ENCODE measurements around the gene OAT. TPM values are rescaled to one million over a fixed set of nuclear protein-coding genes. Genes with fewer than 3 reads are reported as not detected.

Gene OAT
- total and polyA plus RNA-seq, 10 of the 15 experiments (the other 5 are each of a cell fraction or from before 2014, with no cell fraction given) = 1.2 to 9.8 (median 1.6) TPM

DNA sequence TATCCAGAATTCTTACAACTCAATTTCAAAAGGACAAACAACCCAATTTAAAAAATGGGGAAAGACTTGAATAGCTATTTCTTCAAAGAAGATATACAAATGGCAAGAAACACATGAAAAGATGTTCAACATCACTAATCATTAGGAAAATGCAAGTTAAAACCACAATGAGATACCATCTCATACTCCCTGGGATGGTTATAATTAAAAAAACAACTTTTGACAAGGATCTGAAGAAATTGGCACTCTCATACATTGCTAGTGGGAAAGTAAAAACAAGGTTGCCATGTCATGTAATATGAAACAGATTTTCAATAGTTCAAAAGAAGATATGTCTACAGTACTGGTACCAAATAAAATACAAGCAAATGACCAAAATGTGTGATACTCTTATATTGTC lies 9.0 kb downstream of the OAT start (continued):
- TF ChIP-seq ETV6 (conservative IDR thresholded peaks at IDR 0.05 in 1 of 2, IDR thresholded peaks at IDR 0.05 in 1 of 2; ENCODE audit: borderline replicate concordance in 1 of 2, low read depth in 1 of 2) = no peak
- TF ChIP-seq RBBP5 (conservative IDR thresholded peaks at IDR 0.05) = no peak

DNA sequence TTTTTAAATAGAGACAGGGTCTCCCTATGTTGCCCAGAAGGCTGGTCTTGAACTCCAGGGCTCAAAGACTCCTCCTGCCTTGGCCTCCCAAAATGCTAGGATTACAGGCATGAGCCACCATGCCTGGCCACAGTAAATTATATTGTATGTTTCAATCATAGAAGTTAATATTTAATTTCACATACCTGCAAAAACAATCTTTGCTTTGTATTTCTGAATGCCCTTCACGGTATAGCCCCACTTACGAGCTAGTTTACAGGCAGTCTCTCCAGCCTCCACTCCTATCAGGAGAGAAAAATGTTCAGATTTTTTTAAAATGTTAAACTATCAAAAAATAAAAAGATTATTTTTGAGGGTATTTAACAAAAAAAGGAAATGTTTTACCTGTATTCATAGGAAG lies 10.4 kb downstream of the OAT start:
- Histone ChIP-seq H3K36me3 (ENCODE audit: control insufficient read depth in 2 of 2, insufficient read depth in 2 of 2, low read length in 1 of 2) (no peaks in the 10 kb centered on the region), H3K4me2 (ENCODE audit: control insufficient read depth, insufficient read depth) (no peak overlapping the region), H3K27me3 (replicated peaks in 1 of 2; ENCODE audit: control insufficient read depth in 2 of 2, insufficient read depth in 2 of 2, low read length in 1 of 2) (no peaks in the 10 kb centered on the region), H2AFZ (ENCODE audit: control insufficient read depth, low read depth, low read length) (no peak overlapping the region), H3K79me2 (ENCODE audit: control insufficient read depth, insufficient read depth, low read length) (no peaks in the 10 kb centered on the region), H3K27ac (ENCODE audit: control insufficient read depth, insufficient read depth) (no peak overlapping the region), H3K9me3 (replicated peaks; ENCODE audit: control insufficient read depth, insufficient read depth, low read length) (no peaks in the 10 kb centered on the region), H3K4me3 (no peak overlapping the region), H4K20me1 (ENCODE audit: control insufficient read depth, insufficient read depth) (no peaks in the 10 kb centered on the region), H3K4me1 (ENCODE audit: control insufficient read depth, insufficient read depth, low read length) (no peaks in the 10 kb centered on the region), H3K9ac (ENCODE audit: control insufficient read depth, insufficient read depth, low read length) (no peak overlapping the region)
- ChIA-PET SMC1A (ENCODE audit: uncharacterized antibody, unreplicated experiment) (no interaction called here), RAD21 (ENCODE audit: unreplicated experiment) (no interaction called here), CTCF (interaction anchor here (1.5 kb wide), 1 partner anchor 11 kb away, joined by 3 read pairs; no protein-coding TSS in a partner anchor), POLR2A (no interaction called here)
- ATAC-seq (no peak), DNase-seq (ENCODE audit: low read depth, low spot score) (no peak), FAIRE-seq (no peak)
- in situ Hi-C loops (cut with MboI) (no loop called here), intact Hi-C loops (cut with micrococcal nuclease; ENCODE audit: unreplicated experiment) (no loop called here)
- no TSS peak for BruUV-seq (replicated peaks)
- TF ChIP-seq BCL11A (IDR thresholded peaks at IDR 0.05; ENCODE audit: low read depth, low read length) (no peak), SMAD5 (IDR thresholded peaks at IDR 0.05; ENCODE audit: low read depth) (no peak), SMARCA5 (IDR thresholded peaks at IDR 0.05) (no peak), POU2F2 (IDR thresholded peaks at IDR 0.05; ENCODE audit: borderline replicate concordance, low read depth, low read length) (no peak), ETV6 (conservative IDR thresholded peaks at IDR 0.05 in 1 of 2, IDR thresholded peaks at IDR 0.05 in 1 of 2; ENCODE audit: borderline replicate concordance in 1 of 2, low read depth in 1 of 2) (no peak), NFYA (IDR thresholded peaks at IDR 0.05; ENCODE audit: borderline replicate concordance, low read depth, low read length) (no peak), CEBPB (IDR thresholded peaks at IDR 0.05; ENCODE audit: borderline replicate concordance in 1 of 2, low read depth in 2 of 2, low read length in 2 of 2) (no peak), RUNX3 (IDR thresholded peaks at IDR 0.05; ENCODE audit: low read length) (no peak), KAT2A (conservative IDR thresholded peaks at IDR 0.05; ENCODE audit: control insufficient read depth, low read depth, low read length) (no peak), ZNF217 (IDR thresholded peaks at IDR 0.05) (no peak), TBL1XR1 (IDR thresholded peaks at IDR 0.05; ENCODE audit: low read depth, low read length) (no peak), SIX5 (IDR thresholded peaks at IDR 0.05; ENCODE audit: low read depth, low read length, severe bottlenecking) (no peak), MTA3 (IDR thresholded peaks at IDR 0.05; ENCODE audit: borderline replicate concordance, low read length) (no peak), SUPT20H (IDR thresholded peaks at IDR 0.05; ENCODE audit: borderline replicate concordance, control insufficient read depth, low read depth, low read length) (no peak), SPI1 (IDR thresholded peaks at IDR 0.05; ENCODE audit: borderline replicate concordance, insufficient read depth, low read depth, low read length) (no peak), PAX5 (IDR thresholded peaks at IDR 0.05; ENCODE audit: borderline replicate concordance, low read depth, low read length) (no peak)
- TF ChIP-seq, protein P1, sequence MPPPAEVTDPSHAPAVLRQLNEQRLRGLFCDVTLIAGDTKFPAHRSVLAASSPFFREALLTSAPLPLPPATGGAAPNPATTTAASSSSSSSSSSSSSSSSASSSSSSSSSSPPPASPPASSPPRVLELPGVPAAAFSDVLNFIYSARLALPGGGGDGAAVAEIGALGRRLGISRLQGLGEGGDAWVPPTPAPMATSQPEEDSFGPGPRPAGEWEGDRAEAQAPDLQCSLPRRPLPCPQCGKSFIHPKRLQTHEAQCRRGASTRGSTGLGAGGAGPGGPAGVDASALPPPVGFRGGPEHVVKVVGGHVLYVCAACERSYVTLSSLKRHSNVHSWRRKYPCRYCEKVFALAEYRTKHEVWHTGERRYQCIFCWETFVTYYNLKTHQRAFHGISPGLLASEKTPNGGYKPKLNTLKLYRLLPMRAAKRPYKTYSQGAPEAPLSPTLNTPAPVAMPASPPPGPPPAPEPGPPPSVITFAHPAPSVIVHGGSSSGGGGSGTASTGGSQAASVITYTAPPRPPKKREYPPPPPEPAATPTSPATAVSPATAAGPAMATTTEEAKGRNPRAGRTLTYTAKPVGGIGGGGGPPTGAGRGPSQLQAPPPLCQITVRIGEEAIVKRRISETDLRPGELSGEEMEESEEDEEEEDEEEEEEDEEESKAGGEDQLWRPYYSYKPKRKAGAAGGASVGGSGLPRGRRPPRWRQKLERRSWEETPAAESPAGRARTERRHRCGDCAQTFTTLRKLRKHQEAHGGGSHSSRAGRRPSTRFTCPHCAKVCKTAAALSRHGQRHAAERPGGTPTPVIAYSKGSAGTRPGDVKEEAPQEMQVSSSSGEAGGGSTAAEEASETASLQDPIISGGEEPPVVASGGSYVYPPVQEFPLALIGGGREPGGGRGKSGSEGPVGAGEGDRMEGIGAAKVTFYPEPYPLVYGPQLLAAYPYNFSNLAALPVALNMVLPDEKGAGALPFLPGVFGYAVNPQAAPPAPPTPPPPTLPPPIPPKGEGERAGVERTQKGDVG (CRISPR knock-in tag; IDR thresholded peaks at IDR 0.05) = no peak
- TF ChIP-seq, protein P2, sequence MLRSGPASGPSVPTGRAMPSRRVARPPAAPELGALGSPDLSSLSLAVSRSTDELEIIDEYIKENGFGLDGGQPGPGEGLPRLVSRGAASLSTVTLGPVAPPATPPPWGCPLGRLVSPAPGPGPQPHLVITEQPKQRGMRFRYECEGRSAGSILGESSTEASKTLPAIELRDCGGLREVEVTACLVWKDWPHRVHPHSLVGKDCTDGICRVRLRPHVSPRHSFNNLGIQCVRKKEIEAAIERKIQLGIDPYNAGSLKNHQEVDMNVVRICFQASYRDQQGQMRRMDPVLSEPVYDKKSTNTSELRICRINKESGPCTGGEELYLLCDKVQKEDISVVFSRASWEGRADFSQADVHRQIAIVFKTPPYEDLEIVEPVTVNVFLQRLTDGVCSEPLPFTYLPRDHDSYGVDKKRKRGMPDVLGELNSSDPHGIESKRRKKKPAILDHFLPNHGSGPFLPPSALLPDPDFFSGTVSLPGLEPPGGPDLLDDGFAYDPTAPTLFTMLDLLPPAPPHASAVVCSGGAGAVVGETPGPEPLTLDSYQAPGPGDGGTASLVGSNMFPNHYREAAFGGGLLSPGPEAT (IDR thresholded peaks at IDR 0.05; ENCODE audit: low read depth) = no peak
- WGBS (ENCODE audit: insufficient coverage, insufficient replicate concordance, low lambda C conversion rate, missing lambda C conversion rate) = 73% methylated on average over 2 of the region's 2 CpGs

Measured in GM12878 (cell line).